ENCODE measurements around the gene ARSA.

ARSA gene

DNA sequence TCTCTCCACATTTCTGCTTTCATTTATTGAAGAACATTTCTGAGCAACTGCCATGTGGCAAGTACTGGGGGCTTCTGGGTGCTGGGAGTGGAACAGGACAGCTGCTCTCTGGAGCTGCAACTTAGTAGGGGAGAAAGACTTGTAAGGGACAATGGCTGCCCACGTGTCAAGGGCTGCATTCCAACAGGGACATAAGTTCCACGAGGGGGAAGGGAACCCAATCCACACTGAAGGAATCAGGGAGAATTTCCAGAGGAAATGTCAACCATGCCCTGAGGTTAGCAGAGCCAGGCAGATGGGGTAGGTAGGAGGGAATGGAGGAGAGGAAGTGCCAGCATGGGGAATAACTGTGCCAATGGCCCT is 25.6 kb downstream of the ARSA start:
- DNase-seq: no peak

DNA sequence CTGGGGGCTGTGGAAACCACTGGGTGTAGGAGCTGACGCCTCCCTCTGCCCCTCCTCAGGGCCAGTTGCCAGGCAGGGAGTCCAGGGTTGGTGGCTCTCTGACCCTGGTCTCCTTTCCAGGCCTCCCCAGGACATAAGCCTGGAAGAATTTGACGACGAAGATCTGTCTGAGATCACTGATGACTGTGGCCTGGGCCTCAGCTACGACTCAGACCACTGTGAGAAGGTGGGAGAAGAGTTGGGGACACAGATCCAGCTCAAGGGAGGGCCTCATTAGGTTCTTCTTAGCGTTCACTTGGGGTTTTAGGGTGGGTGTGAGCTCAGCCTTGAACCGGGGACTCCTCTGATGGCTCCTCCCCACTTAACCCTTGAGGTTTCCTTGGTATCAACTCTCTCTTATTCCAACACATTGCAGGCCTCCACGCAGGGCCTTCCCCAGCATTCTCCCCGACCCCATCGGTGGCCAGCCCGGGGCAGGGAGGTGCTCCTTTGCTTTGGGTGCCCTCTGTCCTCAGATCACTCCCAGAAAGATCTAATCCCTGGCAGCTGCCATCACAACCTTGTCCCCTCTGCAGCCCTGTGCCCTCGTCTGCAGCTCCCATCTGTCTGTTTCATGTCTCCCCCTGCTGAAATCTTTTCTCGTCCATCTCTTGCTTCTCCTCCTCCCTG is 26.1 kb downstream of the ARSA start:
- no peak for DNase-seq

DNA sequence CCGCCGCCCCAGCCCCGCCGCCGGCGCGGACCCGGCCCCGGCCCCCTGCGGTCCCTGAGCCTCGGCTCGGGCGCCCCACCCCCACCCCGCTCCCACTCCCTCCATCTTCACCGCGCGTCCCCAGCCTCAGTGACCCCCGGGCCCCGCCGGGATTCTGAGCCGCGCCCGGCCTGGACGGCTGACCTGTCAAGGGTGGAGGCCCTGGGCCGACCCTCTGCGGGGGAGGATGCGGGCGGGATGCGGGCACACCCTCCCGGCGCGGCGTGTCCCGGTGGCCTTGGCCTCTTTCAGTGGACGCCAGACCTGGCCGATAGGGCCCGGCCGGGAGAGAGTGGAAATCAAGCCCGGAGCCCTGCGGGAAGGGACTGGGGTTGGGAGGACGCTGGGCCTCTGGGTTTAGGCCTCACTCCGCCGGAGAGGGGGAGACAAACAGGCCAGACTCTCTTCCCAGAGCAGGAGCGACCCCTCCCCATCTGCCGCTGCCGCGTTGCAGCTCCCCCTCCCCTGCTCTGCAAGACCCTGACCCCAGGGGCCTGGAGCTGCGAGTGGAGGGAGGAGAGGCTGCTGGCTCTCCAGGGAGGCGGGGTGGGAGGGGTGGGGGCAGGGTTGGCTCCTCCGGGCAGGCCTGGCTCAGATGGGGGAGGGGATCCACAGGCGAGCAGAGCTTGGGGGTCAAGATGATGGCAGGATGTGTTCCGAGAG is 26.8 kb downstream of the ARSA start:
- no peak for DNase-seq

DNA sequence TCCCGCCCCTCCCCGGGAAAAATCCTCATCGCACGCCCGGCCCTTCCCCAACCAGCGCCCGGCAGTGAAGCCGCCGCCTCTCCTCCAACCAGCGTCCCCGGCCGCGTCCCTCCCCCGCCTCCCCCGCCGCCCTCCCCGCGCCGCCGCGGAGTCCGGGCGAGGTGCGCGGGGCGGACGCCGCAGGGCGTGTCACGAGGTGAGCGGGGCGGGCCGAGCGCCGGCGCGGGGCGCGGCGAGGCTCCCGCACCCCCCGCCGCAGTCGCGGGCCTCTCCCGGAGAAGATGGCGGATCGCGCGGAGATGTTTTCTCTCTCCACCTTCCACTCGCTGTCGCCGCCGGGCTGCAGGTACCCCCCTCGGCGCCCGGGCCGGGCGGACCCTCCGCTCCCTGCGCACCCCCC is 27.4 kb downstream of the ARSA start, which contains the start of gene MAPK8IP2:
MAPK8IP2 (plus strand) TSS at position 256 of the 400 bp plus-strand sequence; CDS start at position 282, 26 bp downstream.
- DNase-seq: no peak

- peak; percentile 54 for DNase-seq
Measured at GRCh38 chr22:50599816-50600455, 28.0 kb downstream of the ARSA start.

- DNase-seq: no peak
Measured at GRCh38 chr22:50597097-50597496, 30.9 kb downstream of the ARSA start.

GRCh38 chr22:50595189-50595588 is 32.8 kb downstream of the ARSA start:
- no peak for DNase-seq

DNA sequence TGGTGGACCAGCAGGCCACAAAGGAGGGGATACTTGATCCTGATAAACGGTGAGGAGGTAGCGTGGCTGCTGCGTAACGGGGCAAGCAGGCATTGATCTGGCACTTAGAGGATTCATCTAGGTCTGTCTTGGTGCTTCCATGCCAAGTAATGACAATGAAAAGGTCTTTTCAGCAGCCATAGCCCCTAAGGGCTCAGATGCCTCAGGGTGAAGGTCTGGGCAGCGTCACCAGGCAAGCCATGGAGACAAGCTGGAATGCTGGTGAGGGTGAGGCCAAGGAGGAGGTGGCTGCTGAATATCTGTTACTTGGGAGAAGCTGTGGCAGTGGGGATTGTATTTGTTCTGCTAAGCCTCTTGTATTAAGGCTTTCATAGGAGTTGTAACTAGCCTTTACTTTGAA is 40.5 kb downstream of the ARSA start:
- no peak for DNase-seq

GRCh38 chr22:50586416-50586815 is 41.5 kb downstream of the ARSA start:
- no peak for DNase-seq

GRCh38 chr22:50585781-50586180 is 42.2 kb downstream of the ARSA start:
- no peak for DNase-seq

- DNase-seq: no peak
Measured at GRCh38 chr22:50585238-50585637, 42.7 kb downstream of the ARSA start.

DNA sequence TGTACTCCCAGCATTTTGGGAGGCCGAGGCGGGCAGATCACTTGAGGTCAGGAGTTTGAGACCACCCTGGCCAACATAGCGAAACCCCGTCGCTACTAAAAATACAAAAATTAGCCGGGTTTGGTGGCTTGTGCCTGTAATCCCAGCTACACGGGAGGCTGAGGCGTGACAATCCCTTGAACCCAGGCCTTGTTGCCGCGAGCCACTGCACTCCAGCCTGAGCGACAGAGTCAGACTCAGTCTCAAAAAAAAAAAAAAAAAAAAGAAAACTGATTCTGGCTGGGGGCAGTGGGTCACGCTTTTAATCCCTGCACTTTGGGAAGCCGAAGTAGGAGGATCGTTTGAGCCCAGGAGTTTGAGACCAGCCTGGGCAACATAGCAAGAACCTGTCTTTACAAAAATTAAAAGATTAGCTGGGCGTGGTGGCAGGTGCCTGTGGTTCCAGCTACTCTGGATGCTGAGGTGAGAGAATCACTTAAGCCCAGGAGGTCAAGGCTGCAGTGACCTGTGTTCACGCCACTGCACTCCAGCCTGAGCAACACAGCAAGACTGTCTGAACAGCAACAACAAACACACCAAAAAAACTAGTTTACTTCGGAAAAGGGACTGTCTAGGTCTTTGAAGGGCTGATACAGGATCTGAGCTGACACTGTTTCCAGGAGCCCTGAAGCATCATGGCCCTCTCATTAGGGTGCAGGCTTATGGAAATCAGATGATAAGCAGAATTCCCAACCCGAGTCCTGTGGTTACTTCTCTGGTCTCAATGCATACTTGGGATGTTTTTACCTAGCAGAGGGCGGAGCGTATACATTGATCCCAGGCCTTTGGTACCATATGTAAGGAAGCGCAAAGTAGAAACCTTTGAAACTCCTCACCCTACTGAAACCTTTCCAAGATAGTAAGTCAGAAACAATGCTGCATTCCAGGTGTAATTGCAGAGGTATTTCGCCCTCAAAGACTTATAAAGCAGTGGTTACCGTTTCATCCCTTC is 43.6 kb downstream of the ARSA start:
- DNase-seq: no peak

DNA sequence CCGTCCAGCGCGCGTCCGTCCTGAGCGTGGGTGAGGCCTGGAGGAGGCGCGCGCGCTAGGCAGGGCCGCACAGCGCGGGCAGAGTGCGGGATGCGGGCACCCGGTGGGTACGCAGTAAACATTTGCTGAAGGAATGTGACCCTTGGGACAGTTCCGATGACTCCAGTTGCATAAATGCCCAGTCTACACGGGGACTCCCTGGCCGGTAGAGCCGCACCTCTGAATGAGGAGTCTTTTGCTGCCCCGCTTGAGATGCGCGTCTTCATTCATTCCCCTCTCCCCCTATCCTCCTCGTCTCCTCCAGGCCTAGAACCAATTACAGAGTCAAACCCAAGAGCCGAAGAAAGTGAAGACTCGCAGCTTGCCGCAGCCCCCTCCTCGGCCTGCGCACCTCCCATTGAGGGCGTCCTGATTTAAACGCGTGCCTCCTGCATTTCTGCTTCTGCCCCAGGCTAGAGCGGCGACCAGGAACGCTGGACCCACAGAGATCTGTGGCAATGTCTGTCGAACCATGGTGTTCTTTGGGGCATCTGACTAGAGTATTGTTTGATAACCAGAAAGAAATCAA is 44.6 kb downstream of the ARSA start:
- no peak for DNase-seq

- DNase-seq: peak; percentile 98
Measured at GRCh38 chr22:50582493-50583293, 45.3 kb downstream of the ARSA start, which contains the start of gene CHKB. CHKB (minus strand) TSS chr22:50582849; CDS start chr22:50582781, 68 bp downstream.

DNA sequence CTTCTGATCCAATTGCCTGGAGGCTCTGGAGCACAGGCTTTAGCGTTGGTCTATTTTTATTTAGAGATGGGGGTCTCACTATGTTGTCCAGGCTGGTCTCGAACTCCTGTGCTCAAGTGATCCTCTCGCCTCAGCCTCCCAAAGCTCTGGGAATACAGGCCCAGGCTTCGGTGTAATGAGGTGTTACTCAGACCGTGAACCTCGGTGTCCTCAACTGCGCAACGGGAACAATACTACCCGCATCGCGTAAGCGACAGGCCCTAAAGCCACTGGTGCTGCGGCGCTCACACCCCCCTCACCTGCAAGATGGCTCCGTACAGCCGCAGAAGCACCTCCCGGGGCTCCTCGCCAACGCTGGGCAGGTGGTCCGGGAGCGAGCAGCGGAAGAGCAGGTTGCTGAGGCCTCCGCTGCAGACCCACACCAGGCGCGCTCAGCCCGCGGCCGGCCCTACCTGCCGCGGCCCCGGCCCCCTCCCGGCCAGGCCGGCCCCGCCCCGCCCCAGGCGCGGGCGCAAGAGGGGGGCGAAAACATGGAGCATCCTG is 45.9 kb downstream of the ARSA start:
- no peak for DNase-seq

DNA sequence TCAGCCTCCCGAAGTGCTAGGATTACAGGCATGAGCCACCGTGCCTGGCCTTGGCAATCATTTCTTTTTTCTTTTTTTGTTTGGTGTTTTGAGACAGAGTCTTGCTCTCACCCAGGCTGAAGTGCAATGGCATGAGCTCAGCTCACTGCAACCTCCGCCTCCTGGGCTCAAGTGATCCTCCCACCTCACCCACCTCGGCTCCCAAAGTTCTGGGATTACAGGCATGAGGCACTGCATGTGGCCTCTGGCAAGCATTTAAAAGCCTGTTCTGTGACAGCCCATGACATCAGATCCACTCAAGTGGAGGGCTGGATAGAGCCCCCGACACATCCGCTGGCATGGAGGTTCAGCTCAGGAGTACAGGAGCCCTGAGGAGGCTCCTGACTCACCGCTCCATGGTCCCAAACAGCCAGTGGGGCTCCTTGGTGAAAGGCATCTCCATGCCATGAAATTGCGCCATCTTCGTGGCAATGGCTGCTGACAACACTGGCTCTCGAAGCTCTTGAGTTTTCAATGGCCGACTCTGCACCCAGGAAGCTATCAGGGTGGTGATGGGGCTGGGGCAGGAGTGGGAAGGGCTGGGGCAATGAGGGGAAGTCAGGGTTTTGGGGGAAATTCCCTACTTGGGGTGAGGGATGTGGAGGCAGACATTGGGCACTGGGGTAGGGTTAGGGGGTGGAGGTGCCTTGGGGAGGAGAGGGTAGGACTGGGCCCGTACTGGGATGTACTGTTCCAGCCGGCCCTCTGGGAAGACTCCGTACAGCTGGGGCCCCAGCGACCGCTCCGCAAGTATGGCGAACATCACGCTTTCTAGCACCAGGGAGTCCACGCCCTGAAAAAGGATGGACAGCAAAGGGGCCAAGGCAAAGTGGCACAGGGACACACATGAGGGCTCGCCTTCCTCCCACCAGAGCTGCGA is 46.7 kb downstream of the ARSA start:
- no peak for DNase-seq

DNA sequence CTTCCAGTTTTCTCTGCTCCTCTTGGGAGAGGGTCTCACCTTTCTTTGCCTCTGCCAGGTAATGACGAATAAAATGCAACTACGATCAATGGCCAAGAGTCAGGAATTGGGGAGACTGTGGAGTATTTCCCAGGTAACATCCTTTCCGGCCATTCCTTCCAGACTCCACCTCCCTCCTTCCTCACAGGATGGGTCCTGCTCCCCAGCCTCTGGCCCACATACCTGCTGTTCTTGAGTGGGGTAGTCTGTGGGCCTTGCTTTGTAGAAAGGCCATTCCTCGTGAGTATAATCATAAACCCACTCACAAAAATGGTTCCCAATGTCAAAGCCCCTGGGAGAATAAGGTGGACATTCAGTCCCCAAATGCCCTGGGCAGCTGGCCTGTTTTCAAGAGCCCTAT is 48.2 kb downstream of the ARSA start:
- no peak for DNase-seq

DNA sequence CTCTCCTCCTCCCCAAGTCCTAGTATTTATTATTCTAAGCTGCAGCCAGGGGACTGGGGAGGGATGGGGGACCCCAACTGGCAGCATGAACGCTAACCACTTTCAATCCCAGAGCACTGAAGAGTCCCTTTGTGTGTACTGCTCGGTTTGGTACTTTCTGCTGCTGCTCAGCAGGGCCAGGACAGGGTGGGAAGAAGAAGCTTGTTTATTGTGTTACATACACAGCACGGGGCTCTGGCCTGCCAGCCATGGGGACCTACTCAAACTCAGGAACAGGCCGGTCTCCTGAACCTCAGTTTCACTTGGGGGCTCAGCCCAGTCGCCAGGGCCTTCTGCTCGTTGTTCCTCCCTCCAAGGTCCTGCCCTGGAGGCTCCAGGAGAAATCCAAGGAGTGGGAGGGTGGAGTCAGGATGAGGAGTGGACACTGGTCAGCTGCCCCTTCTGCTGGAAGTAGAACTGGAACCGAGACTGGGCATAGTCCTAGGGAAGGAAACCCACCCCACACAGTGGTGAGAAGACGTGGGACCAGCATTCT is 49.1 kb downstream of the ARSA start:
- DNase-seq: no peak

GRCh38 chr22:50577987-50578775 is 49.8 kb downstream of the ARSA start, which contains the start of gene CPT1B:
CPT1B (minus strand) TSS chr22:50578427; CDS start chr22:50577915, 512 bp downstream.
- DNase-seq: no peak
